HG02571 (cell line): Measurements from ENCODE around the gene SNTB2.
"Not testable (repeated sequence)": the region's sequence is repeated elsewhere in the genome, so short reads cannot be mapped to it uniquely, and the experiment has no call there.

Experiments
- ATAC-seq: cut with Tn5 transposase; IDR thresholded peaks from one replicate; pipeline ENCODE4 v1.9.1; 2021; ENCODE audit warnings: mild to moderate bottlenecking, moderate library complexity; ENCODE audit not compliant: unreplicated experiment

Gene SNTB2

GRCh38 chr16:69186642-69187445, at the start of gene SNTB2:
Gene SNTB2 (plus strand): TSS chr16:69187164. CDS start chr16:69187167, 3 bp downstream.
- ATAC-seq = peak; percentile 78

DNA sequence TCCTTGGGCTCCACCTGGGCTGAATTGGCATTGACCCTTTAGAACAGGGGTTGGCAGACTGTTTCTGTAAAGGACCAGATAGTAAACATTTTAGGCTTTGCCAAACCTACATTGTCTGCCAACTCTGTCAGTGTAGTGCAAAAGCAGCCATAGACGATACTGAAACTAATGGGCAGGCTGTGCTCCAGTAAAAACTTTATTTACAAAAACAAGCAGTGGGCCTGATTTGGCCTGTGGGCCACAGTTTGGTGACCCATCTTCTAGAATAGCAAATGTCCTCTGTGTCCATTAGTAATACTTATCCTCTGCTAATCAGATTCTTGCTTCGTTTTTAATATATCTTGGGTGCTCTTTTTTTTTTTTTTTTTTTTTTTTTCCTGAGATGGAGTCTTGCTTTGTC, 48.4 kb upstream of the SNTB2 start:
- no peak for ATAC-seq

GRCh38 chr16:69139464-69139863, 47.5 kb upstream of the SNTB2 start:
- ATAC-seq = not testable (repeated sequence)

DNA sequence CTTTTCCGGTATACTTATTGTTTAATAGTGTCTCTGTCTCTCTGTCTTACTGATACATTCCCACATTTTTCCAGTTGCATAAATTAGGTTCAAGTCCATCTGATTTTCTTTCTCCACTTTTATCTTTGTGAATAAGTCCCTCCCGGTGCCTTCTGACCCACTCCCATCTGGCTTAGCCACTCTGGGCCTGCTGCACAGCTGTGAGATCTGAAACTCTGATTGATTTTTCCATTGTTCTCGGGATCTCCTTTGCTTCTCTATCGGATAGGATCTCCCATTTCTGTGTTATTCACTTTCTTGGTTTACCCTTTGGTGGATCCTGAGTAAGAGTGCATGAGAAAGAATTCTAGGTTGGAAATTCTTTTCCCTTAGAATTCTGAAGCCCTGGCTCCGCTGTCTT, 46.0 kb upstream of the SNTB2 start:
- no peak for ATAC-seq

- ATAC-seq = no peak
These were observed 45.0 kb upstream of the SNTB2 start for GRCh38 chr16:69141936-69142335.

DNA sequence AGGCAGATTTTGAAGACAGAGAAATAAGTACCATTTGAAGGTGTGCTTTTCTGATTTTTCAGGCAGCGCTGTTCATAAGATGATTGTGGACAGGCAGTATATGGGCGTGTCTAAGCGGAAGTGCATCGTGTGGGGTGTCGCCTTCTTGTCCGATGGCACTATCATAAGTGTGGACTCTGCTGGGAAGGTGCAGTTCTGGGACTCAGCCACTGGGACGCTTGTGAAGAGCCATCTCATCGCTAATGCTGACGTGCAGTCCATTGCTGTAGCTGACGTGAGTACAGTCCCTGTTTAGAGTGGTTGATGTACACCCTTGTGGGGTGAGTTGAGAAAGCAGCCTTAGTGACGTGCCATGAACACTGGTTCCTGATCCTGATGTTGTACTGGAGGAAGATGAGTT, 43.8 kb upstream of the SNTB2 start:
- no peak for ATAC-seq

GRCh38 chr16:69145658-69146057, 41.3 kb upstream of the SNTB2 start:
- no peak for ATAC-seq

GRCh38 chr16:69149621-69150020, 37.3 kb upstream of the SNTB2 start:
- ATAC-seq = not testable (repeated sequence)

DNA sequence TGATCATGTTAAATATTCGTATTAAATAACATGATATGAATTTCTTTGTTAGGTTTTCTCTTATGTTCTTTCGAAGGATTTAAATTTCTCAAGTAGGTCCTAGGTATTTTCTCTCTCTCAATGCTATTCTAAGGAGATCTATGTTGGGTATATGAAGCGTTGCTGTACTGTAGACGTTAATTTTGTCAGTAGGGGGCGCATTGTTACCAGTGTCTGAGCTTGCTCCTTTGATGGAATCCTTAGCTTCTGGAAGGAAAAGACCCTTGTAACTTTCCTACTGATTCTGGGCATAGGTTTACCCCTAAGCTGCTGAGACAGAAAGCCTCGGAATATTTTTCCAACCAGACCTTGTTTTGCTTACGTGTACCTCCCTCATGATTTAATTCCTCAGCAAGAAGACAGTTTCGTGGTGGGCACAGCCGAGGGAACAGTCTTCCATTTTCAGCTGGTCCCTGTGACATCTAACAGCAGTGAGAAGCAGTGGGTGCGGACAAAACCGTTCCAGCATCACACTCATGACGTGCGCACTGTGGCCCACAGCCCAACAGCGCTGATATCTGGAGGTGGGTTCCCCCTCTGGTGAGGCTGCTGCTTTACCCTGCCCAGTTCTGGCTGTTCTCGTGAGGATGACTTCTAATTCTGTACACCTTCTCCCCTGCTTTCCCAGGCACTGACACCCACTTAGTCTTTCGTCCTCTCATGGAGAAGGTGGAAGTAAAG, 36.7 kb upstream of the SNTB2 start:
- ATAC-seq = no peak

DNA sequence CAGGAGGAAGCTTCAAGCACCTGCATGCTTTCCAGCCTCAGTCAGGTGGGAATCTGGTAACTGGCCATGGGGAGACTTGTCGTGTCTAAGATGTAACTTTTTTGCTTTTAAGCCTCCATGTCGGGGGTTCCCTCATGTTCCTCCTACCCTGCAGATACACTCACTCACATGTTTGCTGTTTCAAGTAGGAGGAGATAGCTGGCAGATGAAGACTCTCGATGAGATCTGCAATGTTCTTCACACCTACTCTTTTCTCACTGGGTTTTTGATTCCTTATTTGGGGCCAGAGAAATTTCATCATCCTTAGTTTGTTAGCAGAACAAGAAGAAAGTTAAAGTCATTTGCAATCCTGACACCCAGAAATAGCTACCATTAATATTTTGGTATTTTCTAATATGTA, 29.8 kb upstream of the SNTB2 start:
- no peak for ATAC-seq

DNA sequence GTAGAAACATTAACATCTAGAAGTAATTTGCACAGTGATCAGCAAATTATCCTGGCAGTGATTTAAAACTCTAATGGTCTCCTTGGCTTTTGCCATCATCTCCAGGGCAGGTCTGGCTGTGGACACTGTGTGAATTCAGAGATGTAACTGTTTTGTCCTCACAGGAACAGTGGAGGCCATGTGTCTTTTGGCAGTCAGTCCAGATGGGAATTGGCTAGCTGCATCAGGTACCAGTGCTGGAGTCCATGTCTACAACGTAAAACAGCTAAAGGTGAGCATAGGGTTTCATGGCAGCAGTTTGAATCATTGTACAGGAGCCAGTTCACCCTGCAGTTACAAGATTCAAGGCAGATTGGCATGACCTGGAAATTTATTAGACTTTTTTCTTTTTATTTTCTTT, 26.8 kb upstream of the SNTB2 start:
- ATAC-seq = no peak

DNA sequence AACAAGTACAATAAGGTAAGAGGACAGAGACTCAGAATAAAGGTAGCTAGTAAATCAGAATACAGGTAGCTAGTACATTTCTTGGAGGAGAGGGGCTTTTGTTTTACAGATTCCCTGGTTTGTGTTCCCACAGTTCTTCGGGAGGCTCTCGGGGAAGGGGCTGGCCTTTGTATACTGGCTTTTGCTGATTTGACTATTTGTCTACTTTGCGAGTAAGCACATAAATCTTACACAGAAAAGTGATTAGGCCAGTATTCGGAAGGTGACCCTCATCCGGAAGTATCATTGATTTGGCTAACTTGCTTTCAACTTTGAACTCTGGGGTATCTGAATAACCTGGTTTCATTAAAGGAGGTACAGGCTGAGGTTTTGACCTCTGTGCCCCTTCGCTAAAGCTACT, 21.4 kb upstream of the SNTB2 start:
- ATAC-seq = no peak

GRCh38 chr16:69166221-69166833, 20.6 kb upstream of the SNTB2 start:
- ATAC-seq = no peak

DNA sequence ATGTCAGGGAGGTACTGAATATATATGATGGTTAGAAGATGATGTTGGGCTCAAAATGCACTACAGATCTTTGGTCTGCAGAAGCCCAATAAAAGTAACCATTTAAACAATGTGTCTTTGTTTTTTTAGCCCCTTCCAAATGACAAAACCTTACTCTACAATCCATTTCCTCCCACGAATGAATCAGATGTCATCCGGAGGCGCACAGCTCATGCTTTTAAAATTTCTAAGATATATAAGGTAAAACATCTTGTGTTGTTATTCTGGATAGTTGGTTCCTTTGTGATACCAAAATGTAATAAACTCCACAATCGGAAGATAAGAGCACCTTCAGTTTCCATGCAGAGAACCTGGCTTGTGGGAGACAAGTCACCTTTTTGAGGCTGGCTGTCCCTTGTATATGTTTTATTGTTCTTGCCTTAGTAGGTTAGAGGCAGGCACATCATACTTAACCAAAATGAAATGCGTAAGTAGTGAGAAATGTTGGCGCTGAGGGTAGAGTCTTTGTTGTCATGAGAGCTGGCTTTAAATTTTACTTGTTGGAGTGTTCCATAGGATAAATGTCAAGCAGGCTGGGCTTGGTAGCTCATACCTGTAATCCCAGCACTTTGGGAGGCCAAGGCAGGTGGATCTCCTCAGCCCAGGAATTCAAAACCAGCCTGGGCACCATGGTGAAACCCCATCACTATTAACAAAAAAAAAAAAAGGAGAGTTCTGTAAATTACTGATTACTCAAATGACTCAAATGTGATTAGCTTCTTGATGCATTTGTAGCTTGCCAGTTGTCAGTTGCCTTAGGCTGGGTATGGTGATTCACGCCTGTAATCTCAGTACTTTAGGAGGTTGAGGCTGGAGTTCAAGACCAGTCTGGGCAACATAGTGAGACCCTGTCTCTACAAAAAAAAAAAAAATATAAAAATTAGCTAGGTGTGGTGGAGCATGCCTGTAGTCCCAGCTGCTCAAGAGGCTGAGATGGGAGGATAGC, 19.7 kb upstream of the SNTB2 start:
- ATAC-seq = no peak

GRCh38 chr16:69169051-69169450, 17.9 kb upstream of the SNTB2 start:
- no peak for ATAC-seq

DNA sequence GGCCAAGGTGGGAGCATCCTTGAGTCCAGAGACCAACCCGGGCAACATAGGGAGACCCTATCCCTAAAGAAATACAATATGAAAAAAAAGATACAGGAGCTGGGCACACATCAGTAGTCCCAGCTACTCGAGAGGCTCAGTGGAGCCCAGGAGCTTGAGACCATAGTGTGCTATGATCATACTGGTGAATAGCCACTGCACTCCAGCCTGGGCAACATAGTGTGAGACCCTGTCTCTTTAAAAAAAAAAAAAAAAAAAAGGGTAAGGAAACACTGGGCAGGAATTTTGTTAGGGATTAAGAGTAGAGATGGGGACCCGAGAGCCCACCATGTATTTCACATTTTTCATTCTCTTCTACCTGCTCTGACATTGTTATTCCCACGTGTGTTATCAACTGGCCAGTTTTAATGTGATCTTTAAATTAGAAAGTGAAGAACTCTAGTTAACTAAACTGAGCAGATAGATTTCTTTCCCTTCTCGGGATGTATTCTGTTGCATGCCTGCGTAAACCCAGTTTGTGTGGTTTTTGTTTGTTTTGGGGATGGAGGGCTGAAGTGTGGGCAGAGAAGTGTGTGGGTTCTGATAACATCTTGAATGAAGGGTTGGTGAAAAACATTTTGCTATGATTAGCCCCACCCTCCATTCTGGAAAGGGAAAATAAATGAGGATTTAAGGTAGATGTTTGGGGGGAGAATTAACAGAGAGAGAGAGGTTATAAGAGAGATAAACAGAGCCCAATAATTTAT, 17.2 kb upstream of the SNTB2 start:
- ATAC-seq = no peak

DNA sequence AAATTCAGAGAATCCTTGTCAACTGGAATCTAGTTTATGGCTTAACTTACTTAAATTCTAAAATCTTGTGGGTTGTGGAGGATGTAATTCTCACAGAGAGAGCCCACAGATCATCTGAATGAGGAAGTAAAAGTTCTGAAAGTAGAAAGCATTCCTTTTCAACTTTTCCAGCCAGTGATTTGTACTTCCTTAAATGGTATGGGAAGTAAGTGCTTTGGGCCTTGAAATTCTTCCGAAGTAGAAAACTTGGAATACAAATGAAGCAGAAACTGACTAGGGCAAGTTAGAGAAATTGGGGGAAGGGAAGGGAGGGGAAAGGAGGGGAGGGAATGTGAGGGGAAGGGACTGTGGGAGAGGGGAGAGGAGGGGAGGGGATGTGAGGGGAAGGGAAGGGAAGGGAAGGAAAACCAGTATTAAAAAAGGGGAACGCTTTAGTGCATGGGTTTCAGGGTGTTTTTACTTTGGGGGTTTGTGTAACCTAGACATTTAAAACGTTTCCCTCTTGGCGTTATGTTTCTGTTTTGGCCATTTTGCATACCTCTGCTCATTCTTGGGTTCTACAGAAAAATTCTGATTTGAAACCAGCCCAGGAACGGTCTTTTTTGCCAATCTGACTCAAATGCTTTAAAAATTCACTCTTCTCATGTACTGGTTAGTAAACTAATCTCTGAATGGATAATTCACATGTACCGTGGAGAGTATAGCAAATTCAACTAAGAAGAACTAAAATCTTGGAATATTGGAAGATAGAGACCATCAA, 15.5 kb upstream of the SNTB2 start:
- ATAC-seq = no peak

DNA sequence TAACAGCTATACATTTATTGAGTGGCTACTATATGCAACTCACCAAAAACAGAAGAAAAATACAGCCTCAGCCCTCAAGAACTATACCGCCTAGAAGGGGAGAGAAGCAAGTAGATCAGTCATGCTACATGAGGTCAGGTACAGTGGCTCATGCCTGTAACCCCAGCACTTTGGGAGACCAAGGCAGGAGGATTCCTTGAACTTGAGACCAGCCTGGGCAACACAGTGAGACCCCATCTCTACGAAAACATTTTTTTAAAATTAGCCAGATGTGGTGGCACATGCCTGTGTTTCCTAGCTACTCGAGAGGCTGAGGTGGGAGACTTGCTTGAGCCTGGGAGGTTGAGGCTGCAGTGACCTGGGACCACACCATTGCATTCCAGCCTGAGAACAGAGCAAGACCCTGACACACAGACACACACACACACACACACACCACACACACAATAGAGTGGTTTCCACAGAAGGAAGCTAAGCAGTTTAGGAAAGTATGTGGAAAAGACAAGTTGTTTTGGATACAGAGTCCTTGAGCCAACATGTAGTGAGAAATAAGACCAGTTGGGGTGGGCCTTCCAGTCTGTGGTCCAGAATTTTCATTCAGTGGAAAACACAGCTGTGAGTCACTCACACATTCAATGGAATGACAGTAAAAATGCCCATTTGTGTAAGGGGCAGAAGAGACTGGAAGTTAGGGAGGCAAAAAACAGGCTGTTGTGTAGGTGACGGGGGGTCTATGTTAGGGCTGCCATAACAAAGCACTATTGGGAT, 10.7 kb upstream of the SNTB2 start:
- ATAC-seq = no peak
